ENCODE measurements around the gene FAM219A.
"Not testable (repeated sequence)": the region's sequence is repeated elsewhere in the genome, so short reads cannot be mapped to it uniquely, and the experiment has no call there.

The FAM219A gene

GRCh38 chr9:34362614-34363214 lies 95.7 kb downstream of the FAM219A start:
- H3K27ac ChIP-seq, result no peak overlapping the region
- TF ChIP-seq CTCF (conservative IDR thresholded peaks at IDR 0.05), result no peak

- H3K27ac ChIP-seq, result not testable (repeated sequence)
These were observed 105.4 kb downstream of the FAM219A start for GRCh38 chr9:34352957-34353356.

GRCh38 chr9:34352122-34352652 lies 106.2 kb downstream of the FAM219A start:
- not testable (repeated sequence) for H3K27ac ChIP-seq

- H3K27ac ChIP-seq, result no peak overlapping the region
- TF ChIP-seq ZFX (IDR thresholded peaks at IDR 0.05) (no peak), CTCF (conservative IDR thresholded peaks at IDR 0.05) (no peak)
These were observed 109.0 kb downstream of the FAM219A start for GRCh38 chr9:34349324-34349723.

Data from C4-2B (cell line).